ENCODE measurements around the gene ASAP3. TPM values are rescaled to one million over a fixed set of nuclear protein-coding genes. Genes with fewer than 3 reads are reported as not detected.

Gene ASAP3
- total and polyA plus RNA-seq, 2 of the 4 experiments (the other 2 are of a cell fraction), result 18.6 to 18.8 TPM

- Histone ChIP-seq H3K23ac (ENCODE audit: low read depth, low read length) (no peak overlapping the region), H2BK120ac (ENCODE audit: low read depth, low read length) (no peak overlapping the region), H3K79me1 (ENCODE audit: low read depth in 1 of 2, low read length in 2 of 2) (peaks cover 0 to 15% of the 10 kb centered on the region in 2 experiments; a peak in 2 of 4 replicates), H3K36me3 (ENCODE audit: control insufficient read depth, insufficient read depth, low read length) (no peaks in the 10 kb centered on the region), H3K9me1 (ENCODE audit: insufficient read depth, low read length) (peaks cover 32% of the 10 kb centered on the region), H3K14ac (replicated peaks; ENCODE audit: low read depth, low read length) (no peak overlapping the region), H4K5ac (ENCODE audit: low read depth, low read length) (no peak overlapping the region), H3K27me3 (ENCODE audit: control insufficient read depth, insufficient read depth, low read length) (no peaks in the 10 kb centered on the region), H2AK5ac (ENCODE audit: low read depth, low read length) (no peak overlapping the region), H2AK9ac (replicated peaks; ENCODE audit: low read depth, low read length, poor library complexity) (no peak overlapping the region), H3K27ac (ENCODE audit: insufficient read depth, low read length) (no peak overlapping the region), H3K4me1 (ENCODE audit: control insufficient read depth, insufficient read depth, low read length) (peaks cover 23% of the 10 kb centered on the region), H2BK20ac (ENCODE audit: low read depth, low read length) (no peak overlapping the region), H3K4me3 (ENCODE audit: insufficient read depth, low read depth, low read length) (no peak overlapping the region), H3K9ac (ENCODE audit: low read depth, low read length) (no peak overlapping the region), H2AFZ (replicated peaks; ENCODE audit: low read length, poor library complexity) (no peak overlapping the region), H4K8ac (ENCODE audit: low read depth in 2 of 2, low read length in 2 of 2) (no peak overlapping the region), H2BK5ac (ENCODE audit: low read depth, low read length, poor library complexity, severe bottlenecking) (no peak overlapping the region), H2BK15ac (ENCODE audit: low read depth, low read length) (no peak overlapping the region), H4K91ac (ENCODE audit: insufficient read depth, low read depth, low read length) (no peak overlapping the region), H3K4me2 (ENCODE audit: low read depth, low read length) (no peak overlapping the region), H3K9me3 (ENCODE audit: control insufficient read depth, insufficient read depth, low read length) (no peaks in the 10 kb centered on the region), H3K18ac (ENCODE audit: low read depth, low read length) (no peak overlapping the region), H3K4ac (ENCODE audit: low read depth, low read length) (no peak overlapping the region), H3K56ac (ENCODE audit: extremely low read depth, insufficient read depth, low read length) (no peak overlapping the region), H4K20me1 (ENCODE audit: insufficient read depth, low read length) (0 out of 2 replicates have a peak, but pooled peaks cover 7% of the 10 kb centered on the region)
- intact Hi-C loops (cut with micrococcal nuclease), result no loop called here
- in situ Hi-C loops (cut with MboI; ENCODE audit: low sequenced_read_pairs), result no loop called here
- dilution Hi-C loops (cut with HindIII; ENCODE audit: low sequenced_read_pairs, unreplicated experiment), result no loop called here
- DNase-seq (no peak), ATAC-seq (ENCODE audit: low read depth) (no peak)
- no CpG with 5 or more reads among the region's 2 CpGs for WGBS, 2 experiments (ENCODE audit: extremely low coverage in 2 of 2, insufficient read length in 1 of 2)
- BruUV-seq (replicated peaks), result no TSS peak
- ChIA-PET POLR2A (ENCODE audit: unreplicated experiment) (no interaction called here), CTCF (no interaction called here)
- TF ChIP-seq MAZ (IDR thresholded peaks at IDR 0.05; ENCODE audit: borderline replicate concordance, low read depth, low read length), result no peak
- TF ChIP-seq SMC3 (IDR thresholded peaks at IDR 0.05; ENCODE audit: low read depth, low read length), result no peak
- no peak for TF ChIP-seq ELK1 (IDR thresholded peaks at IDR 0.05; ENCODE audit: borderline replicate concordance, low read depth, low read length)
Observed at GRCh38 chr1:23396380-23396779, 87.6 kb downstream of the ASAP3 start.
